Nucleus accumbens (tissue), 56 donors: ENCODE data around the gene NXN.
"Not testable (repeated sequence)": the region's sequence is repeated elsewhere in the genome, so short reads cannot be mapped to it uniquely, and the experiment has no call there.

Experiments
- DNase-seq, 56 donors: peaks; one replicate each; lab custom pipeline; 2025; lab: John Stamatoyannopoulos, UW

NXN gene

DNA sequence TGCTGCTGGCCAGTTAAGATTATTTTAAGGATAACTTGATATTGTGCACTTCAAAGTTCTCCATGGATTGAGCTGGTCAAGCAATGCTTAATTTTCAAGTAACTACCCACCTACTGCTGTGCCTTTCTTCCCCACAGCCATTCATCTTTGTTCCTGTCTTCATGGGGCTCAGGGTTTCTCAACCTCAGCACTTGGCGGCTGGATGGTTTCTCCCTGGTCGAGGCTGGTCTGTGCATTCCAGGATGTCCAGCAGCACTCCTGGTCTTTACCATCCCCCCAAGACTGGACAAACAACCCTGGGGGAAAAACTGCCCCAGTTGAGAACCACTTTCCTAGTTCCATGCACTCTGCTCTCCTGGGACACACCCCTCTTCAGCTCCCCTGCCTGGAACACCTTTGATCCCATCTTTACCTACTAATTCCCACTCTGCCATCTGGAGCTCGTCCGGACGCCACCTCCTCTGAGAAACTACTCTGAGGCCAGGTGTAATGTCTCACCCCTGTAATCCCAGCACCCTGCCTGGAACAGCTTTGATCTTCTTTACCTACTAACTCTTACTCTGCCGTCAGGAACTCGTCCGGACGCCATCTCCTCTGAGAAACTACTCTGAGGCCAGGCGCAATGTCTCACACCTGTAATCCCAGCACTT lies 81.5 kb downstream of the NXN start:
- DNase-seq = no peak

DNA sequence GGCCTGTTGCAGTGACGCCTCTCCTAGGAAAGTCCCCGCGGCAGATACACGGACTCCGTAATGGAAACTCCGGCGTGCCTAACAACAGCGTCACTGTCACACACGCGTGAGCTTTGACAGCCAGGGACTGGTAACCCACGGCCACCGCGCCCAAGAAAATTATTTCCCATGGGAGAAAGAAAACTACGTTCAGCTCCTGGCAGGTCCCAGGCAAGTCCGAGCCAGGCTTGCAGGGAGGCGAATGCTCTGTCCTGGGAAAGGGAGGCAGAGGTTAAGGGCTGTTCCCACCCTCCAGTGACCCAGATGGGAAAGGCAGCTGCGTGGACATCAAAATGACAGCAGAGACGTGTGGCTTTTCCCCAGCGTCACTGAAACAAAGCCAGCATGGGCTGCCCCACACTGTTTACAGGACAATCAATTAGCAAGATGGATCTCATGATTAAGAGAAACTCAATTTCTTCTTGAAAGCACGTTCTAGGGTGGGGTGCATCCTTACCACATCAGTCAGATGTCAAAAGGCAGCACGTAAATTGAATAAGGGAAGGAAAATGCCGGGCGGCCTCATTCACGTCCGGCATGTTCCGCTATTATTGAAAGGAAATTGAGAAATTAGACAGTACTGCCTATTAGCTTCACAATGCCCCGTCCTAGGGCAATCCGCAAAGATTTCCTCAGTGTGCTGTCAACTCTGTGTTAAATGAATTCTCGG lies 82.5 kb downstream of the NXN start:
- peak in 13 of 56 donors; percentile 0 to 41 (median 18) for DNase-seq

DNA sequence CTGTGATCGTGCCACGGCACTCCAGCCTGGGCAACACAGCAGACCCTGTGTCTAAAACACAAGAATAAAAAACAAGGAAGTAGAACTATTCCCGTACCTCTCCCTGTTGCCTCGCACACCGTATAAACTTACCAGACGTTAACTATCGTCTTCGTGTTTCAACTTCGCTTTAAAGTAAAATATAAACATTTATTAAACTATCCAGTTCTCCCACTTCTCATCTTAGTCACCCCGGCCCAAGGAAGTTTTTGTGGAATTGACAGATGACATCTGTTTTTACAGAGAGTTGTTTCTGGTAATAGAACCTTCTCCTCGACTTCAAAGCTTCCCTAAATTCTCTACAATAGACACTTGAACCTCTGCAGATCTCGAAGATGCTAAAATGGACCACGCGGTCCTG lies 83.1 kb downstream of the NXN start:
- no peak for DNase-seq

DNA sequence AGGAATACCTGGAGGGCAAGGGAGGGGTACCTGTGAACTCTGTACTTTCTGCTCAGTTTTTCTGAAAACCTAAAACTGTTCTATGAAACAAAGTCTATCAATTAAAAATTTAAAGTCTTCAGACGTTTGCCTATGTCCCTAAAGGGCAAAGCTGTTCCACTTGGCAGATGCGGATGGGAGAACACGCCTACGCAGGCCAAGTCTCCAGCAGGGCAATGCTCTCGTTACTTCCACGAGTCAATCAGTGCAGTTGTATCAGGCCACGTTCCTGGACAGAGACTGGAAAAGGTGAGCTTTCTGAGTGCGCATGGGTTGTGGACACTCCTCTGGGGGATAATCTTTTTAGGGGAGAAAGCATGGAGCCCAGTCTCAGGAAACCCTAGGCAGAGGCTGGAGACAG lies 86.6 kb downstream of the NXN start:
- DNase-seq = no peak

DNA sequence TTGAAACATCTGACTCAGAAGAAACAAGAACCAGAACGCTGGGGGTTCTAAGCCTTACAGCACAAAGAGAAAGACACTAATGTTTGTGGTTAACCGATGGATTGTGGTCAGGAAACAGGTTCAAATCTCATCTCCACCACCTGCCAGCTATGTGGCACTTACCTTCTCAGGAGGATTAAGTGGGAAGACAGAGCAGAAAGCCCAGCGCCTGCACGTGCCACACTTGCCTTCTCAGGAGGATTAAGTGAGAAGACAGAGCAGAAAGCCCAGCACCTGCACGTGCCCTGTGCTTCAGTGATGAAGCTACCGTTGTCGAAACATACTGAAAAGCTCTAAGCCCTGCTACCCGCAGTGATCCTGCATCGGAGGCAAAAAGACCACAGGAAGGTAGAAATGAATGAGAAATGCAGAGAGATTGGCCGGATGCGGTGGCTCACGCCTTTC lies 90.6 kb downstream of the NXN start:
- DNase-seq = no peak

DNA sequence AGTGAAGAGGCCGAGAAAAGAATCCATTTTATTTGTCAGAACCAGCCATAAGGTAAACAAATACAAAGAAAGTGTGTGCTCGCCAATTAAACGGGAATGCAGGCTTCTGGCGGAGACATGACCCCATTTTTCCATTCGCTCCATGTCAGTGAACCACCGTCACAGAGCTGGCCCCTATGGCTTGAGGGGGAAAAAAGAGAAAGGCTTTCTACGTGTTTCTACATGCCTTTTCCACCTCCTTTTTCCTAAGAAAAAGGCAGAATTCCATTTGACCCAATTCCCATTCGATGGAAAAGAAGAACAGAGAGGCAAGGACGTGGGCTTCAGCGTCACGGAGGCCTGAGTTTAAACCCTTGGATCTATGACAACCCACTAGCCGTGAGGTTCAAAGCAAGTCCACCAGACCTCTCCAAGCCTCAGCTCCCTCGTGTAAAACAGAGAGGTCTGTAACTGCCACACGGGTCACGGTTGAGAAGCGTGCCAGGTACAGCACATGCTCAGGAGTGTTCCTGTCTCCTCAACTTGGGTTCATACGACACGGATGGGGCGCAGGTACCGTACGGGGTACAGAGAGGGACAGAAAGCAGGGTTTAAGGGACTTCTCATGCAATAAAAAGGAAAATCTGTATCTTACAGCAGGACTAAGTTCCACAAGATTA lies 91.9 kb downstream of the NXN start:
- no peak for DNase-seq

DNA sequence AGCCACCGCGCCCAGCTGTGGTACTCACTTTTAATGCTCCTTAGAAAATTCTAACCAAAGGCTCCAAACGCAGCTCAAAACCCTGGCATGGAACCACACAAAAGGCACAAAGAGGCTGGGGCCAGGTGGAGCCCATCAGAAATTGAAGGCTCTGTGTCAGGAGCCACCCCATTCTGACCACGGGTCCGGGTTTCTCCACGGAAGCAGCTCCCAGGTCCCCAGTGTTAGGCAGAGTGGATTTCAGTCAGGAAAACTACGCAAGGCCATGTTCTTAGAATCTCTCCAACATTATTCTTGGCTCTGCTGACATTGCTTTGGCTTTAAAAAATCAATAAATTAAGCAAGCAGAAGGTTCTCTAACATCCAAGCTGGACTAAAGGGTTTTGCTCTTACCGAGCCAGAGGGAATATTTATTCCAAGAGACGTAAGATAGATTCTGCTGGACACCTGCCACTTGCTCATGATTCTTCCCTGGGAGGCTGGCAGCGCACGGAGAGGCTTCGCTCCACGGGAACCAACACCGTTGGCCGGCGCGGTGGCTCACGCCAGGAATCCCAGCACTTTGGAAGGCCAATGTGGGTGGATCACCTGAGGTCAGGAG lies 93.5 kb downstream of the NXN start:
- DNase-seq = peak in 7 of 56 donors; percentile 5 to 33 (median 8)

DNA sequence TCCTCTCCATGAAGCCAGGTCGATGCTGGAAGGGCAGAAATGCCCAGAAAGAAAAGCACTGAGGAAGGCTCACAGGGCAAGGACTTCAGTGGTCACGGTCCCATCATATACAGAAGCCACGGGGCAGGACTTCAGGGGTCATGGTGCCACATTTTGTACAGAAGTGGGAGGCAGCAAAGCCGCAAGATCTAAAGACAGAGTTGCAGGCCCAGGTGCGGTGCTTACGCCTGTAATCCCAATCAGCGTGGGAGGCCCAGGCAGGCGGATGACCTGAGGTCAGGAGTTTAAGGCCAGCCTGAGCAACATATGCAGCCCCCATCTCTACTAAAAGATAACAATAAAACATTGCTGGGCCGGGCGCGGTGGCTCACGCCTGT lies 96.0 kb downstream of the NXN start:
- DNase-seq = no peak

DNA sequence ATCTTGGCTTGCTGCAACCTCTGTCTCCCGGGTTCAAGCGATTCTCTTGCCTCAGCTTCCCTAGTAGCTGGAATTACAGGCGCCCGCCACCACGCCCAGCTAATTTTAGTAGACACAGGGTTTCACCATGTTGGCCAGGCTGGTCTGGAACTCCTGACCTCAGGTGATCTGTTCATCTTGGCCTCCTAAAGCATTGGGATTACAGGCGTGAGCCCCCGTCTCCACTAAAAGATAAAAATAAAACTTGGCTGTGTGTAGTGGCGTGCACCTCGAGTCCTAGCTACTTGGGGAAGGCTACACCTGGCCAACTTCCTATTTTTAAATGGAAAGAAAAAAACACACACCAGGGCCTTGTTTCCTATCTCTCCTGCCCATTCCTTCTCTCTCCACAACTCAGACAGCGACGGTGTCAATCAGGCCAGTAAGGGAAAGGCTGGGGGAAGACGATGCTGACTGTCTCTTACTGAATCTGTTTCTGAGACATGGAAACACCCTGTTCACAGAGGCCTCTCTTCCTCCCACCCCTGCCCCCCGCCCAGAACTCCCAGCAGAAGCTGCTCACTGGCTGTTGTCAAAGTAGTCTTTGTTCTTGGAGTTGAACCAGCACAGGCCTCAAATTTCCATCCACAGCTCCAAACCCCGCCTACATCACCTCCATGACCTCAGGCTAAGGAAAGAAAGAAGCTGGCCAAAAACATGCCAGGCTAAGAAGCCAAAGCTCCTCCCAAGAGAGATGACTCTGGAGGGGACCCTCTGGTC lies 96.6 kb downstream of the NXN start:
- DNase-seq = no peak

DNA sequence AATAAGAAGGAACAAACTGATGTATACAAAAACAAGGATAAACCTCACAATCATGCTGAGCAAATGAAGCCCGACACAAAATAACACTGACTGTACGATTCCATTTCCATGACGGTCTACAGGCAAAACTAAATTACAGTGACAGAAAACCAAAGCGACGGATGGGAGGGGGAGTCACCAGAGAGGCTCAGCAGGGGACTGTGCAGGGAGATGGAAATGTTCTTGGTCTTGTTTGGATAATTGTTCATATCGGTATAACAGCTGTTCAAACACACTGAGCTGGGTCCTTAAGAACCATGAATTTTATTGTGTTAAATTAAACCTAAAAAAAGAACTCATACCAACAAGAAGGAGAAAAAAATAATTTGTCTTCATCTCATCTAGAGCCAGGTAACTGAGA lies 97.8 kb downstream of the NXN start:
- no peak for DNase-seq

DNA sequence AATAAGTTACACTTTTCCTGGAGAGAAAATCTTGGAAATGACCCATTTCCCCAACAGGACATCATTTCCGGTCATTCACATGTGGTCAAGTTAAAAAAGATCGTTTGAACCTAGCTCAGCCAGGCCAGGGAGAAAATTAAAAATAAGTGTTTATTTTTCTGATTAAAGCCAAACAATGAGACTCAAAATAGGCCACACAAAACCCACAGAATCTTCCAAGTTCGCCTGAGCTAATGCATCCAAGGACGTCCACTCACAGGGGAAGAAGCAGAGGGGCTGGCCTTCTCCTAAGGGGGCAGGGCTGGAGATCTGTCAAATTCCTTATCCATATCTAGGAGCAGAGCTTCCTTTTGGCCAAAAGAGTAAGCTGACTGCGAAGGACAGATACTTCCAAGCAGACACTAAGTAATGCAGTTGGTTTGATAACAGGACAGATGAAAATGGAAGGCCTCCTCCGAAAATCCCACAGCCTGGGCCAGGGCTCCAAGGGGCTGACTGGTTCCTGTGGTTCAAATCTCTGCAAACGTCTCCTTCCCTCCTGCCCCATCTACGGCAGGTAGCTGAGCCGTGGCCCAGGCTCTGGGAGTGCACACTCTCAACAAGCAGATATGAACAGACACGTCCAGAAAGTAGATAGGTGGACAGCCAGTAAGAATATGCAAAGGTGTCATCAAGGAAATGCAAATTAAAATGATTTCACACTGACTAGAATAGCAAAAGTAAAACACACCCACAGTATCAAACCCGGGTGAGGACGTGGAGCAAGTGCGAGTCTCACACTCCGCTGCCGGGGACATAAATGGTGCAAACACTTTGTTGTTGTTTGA lies 98.9 kb downstream of the NXN start:
- DNase-seq = no peak

DNA sequence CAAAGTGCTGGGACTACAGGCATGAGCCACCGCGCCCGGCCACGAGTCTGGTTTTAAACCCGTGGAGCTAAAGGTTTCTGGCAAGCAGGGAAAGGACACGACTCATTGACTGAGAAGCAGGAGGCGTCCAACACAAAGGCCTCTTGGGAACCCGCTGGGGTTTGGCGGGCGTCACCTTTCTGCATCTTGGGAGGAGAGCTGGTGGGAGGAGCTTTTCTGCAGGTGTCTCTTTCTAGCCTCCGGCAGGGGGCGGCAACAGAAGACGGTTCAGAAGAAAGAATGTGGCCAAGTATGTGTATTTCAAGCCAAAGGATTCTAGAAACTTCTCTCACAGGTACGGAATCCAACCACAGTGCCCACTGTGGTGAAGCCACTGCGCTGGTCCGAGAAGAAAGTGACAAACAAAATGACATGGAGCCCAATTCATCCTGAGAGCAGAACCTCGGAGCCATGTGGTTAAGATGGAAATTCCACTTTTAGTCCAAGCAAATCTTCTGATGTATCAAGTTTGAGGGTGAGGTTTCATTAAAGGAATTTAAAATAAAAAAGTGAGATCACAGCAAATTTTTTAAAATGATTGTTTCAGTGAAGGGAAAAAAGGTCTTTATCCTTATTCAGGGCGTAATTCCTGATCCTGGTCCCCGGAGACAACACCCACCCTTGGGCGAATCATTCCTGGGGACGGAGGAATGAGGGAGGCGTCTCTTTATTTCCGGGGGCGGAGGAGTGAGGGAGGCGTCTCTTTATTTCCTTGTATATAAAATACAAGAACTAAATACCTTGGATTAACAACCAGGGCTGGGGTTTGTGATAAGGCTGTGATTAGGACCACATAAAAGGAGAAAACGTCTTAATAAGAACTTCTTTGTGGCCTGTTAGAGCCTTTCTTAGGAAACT lies 99.8 kb downstream of the NXN start:
- DNase-seq = peak in 4 of 56 donors; percentile 1 to 20 (median 12)

DNA sequence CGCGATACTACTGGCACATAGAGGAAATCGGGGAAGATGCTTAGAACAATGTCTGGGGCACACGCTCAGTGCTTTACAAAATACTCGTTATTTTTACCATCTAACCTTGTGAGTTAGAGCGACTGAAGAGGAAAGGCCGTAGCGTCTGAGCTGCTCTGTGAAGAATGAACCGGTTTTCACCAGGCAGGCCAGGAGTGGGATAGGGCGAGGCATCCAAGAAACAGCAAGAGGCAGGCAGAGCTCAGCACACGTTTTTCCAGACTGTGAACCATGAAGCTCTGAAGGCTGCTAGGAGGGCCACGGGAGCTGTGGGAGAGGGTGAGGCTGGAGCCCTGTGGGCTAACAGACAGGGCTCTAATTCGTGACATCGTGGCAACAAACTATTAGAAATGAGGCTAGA lies 101.9 kb downstream of the NXN start:
- DNase-seq = no peak

DNA sequence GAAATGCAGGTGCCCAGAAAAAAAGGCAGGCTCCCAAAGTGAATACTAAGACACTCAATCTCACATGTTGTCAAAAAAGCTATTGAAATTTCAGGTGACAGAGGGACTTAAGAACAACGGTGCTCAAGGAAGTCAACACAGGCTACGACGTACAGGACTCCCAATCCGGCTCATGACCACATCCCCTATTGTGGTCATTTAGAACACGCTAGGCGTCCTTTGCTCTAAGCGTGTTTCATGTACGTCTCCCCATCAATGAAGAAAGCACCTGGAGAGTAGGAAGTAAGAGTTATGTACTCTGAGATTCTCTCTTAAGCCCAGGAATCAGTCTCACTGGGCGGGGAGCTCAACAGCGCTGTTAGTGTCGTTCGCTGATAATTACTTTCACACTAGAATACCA lies 103.3 kb downstream of the NXN start:
- no peak for DNase-seq

DNA sequence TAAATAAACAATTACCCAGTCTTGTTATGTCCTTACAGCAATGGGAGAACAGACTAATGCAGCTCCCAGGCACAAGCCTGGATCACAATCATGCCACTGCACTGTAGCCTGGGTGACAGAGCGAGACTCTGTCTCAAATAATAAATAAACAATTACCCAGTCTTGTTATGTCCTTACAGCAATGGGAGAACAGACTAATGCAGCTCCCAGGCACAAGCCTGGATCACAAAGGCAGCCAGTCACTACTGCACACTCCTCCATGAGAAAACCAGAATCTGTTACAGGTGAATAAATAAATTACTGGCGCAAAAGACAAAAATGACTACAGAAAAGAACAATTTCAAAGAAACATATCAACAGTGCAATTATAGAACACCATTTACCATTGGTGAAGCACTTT lies 105.0 kb downstream of the NXN start:
- not testable (repeated sequence) for DNase-seq

DNA sequence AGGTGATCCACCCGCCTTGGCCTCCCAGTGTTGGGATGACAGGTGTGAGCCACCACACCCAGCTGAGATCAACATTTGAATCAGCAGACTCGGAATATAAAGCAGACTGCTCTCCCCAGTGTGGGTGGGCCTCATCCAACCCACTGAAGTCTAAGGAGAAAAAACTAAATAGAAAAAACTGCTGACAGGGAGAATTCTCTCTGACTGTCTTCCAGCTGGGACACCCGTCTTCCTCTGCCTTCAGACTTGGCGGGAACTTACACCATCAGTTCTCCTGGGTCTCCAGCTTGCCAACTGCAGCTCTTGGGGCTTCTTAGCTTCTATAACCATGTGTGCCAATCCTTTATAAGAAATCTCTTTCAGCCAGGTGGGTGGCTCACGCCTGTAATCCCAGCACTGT lies 106.7 kb downstream of the NXN start:
- DNase-seq = no peak

DNA sequence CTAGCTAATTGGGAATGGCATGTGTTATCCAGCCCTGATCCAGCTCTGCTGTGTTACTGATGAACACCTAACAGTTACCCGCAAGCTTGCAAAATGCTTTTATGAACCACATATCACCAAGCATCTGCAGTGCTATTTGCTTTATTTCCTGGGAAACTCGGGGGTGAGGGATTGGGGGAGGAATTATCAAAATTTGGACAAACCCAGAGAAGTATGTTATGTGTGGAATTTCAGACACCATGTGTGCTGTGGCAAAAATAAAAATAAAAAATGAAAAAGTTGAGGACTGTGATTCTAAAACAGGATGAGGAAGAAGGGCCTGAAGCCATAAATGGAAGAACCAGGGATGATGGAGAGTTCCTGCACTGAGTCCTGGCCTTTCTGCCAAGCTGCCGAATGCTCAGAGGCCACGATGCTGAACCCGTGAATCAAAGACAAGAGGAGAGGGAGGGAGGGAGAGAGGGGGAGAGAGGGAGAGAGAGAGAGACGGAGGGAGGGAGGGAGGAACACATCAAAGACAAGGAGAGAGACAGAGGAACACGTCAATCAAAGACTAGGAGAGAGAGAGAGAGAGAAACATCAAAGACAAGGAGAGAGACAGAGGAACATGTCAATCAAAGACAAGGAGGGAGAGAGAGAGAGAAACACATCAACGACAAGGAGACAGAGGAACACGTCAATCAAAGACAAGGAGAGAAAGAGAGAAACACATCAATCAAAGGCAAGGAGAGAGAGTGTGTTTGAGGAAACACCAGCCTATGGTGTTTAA lies 107.6 kb downstream of the NXN start:
- DNase-seq = no peak
